GM21619 (cell line): ENCODE results near the gene IFT20.

Experiments used
- ATAC-seq: cut with Tn5 transposase; IDR thresholded peaks from one replicate; pipeline ENCODE4 v1.9.1; 2021; ENCODE audit not compliant: unreplicated experiment

IFT20 gene

GRCh38 chr17:28338056-28338768 is 2.9 kb upstream of the IFT20 start:
- no peak for ATAC-seq

GRCh38 chr17:28335959-28336871 is 943 bp upstream of the IFT20 start:
- peak; percentile 3 for ATAC-seq

- no peak for ATAC-seq
Observed at GRCh38 chr17:28334666-28335200, 539 bp downstream of the IFT20 start.

GRCh38 chr17:28334171-28334570 is 1.1 kb downstream of the IFT20 start:
- no peak for ATAC-seq

- ATAC-seq = no peak
Observed at GRCh38 chr17:28333083-28333746, 2.1 kb downstream of the IFT20 start.

- no peak for ATAC-seq
Observed at GRCh38 chr17:28331891-28332420, 3.3 kb downstream of the IFT20 start.

- no peak for ATAC-seq
Observed at GRCh38 chr17:28330671-28331070, 4.6 kb downstream of the IFT20 start.

GRCh38 chr17:28328325-28328724 is 6.9 kb downstream of the IFT20 start:
- no peak for ATAC-seq

GRCh38 chr17:28327709-28328108 is 7.6 kb downstream of the IFT20 start:
- ATAC-seq = no peak

GRCh38 chr17:28327031-28327607 is 8.2 kb downstream of the IFT20 start:
- no peak for ATAC-seq

- no peak for ATAC-seq
Observed at GRCh38 chr17:28326114-28326513, 9.2 kb downstream of the IFT20 start.

- ATAC-seq = no peak
Observed at GRCh38 chr17:28325211-28325610, 10.1 kb downstream of the IFT20 start.

- no peak for ATAC-seq
Observed at GRCh38 chr17:28324781-28325180, 10.5 kb downstream of the IFT20 start.

- ATAC-seq = no peak
Observed at GRCh38 chr17:28324267-28324745, 11.0 kb downstream of the IFT20 start.

- ATAC-seq = no peak
Observed at GRCh38 chr17:28320215-28321061, 14.8 kb downstream of the IFT20 start.

- ATAC-seq = no peak
Observed at GRCh38 chr17:28319598-28319935, 15.7 kb downstream of the IFT20 start.

GRCh38 chr17:28318759-28319597 is 16.3 kb downstream of the IFT20 start, which contains the start of gene TMEM97:
Gene TMEM97 (plus strand): TSS chr17:28319200. CDS start chr17:28319240, 40 bp downstream.
- ATAC-seq = peak; percentile 91

- peak; percentile 4 for ATAC-seq
Observed at GRCh38 chr17:28317966-28318758, 17.1 kb downstream of the IFT20 start.
